K562 (cell line): ENCODE results near the gene ZMYM4. TPM values are rescaled to one million over a fixed set of nuclear protein-coding genes. Genes with fewer than 3 reads are reported as not detected.

Experiments
- ATAC-seq: fragments of 200-7000 bp; cut with Tn5 transposase; 3 replicates; pipeline ENCODE4 v1.9.1; 2020; ENCODE audit warnings: moderate library complexity
- BruUV-seq: library from RNA; stranded (reverse); fragments of 400-500 nt; replicated peaks from 2 replicates; lab custom pipeline; 2021; lab: Mats Ljungman, UMichigan
- CTCF ChIA-PET: fragments of 300-600 bp; formaldehyde crosslinking; extraction: SDS; loops from one replicate; lab custom pipeline; 2021; ENCODE audit warnings: low intra/inter-chr PET ratio; lab: Yijun Ruan, JAX
- POLR2A ChIA-PET: fragments of 300-600, 350-650 bp; sonication (Branson Sonifier 250); formaldehyde crosslinking; extraction: SDS; loops from one replicate; lab custom pipeline; 2021; ENCODE audit warnings: antibody characterized with exemption, inconsistent platforms; lab: Yijun Ruan, JAX
- DNase-seq, 4 experiments: peaks; one replicate each; pipeline versions ENCODE4 v3.0.0 to v3.0.0-alpha.2; 2011 to 2018; ENCODE audit warnings: low spot score in 3 of 4, mixed read lengths in 3 of 4; ENCODE audit errors: extremely low read depth in 1 of 4
- FAIRE-seq: peaks from 2 replicates; lab custom pipeline; 2011; peaks lifted over from hg19 to GRCh38; lab: Jason Lieb, UNC
- H2AFZ ChIP-seq: 2 replicates; pipeline ENCODE4 v1.6.0; 2011; ENCODE audit warnings: low read depth, low read length, control low read depth, inconsistent platforms
- H3K27ac ChIP-seq: fragments of 200-600 bp; 3 replicates; pipeline ENCODE4 v1.8.0; 2011; ENCODE audit warnings: low read depth, mild to moderate bottlenecking, control low read depth, inconsistent platforms, low read length, moderate library complexity, mixed read lengths; ENCODE audit errors: extremely low read depth
- H3K27me3 ChIP-seq, 2 experiments: fragments of 300-600 bp in 1 of 2; 2 replicates in 1 of 2; 3 replicates in 1 of 2; pipeline versions ENCODE4 v1.6.0 to v1.8.0; 2011; ENCODE audit warnings: inconsistent platforms in 2 of 2, low read length in 2 of 2, mild to moderate bottlenecking in 1 of 2, mixed read lengths in 1 of 2, moderate library complexity in 1 of 2; ENCODE audit not compliant: control insufficient read depth in 2 of 2, insufficient read depth in 2 of 2
- H3K36me3 ChIP-seq: fragments of 300-600 bp; 3 replicates; pipeline ENCODE4 v1.8.0; 2011; ENCODE audit warnings: mild to moderate bottlenecking, low read length, inconsistent platforms; ENCODE audit not compliant: control insufficient read depth, insufficient read depth
- H3K4me1 ChIP-seq, 2 experiments: fragments of 200-600 bp in 1 of 2; replicated peaks in 1 of 2; 2 replicates in 1 of 2; 3 replicates in 1 of 2; pipeline versions ENCODE4 v1.5.1 to v1.8.0; 2011; ENCODE audit warnings: inconsistent platforms in 2 of 2, low read length in 2 of 2, mild to moderate bottlenecking in 1 of 2, mixed read lengths in 1 of 2, moderate library complexity in 1 of 2; ENCODE audit not compliant: control insufficient read depth in 2 of 2, insufficient read depth in 2 of 2
- H3K4me2 ChIP-seq: 2 replicates; pipeline ENCODE4 v1.6.1; 2011; ENCODE audit warnings: low read length, control low read depth, inconsistent platforms, mixed read lengths; ENCODE audit not compliant: insufficient read depth
- H3K4me3 ChIP-seq: fragments of 200-600 bp; sonication (generic), shearing (Covaris generic); 2 replicates; pipeline ENCODE4 v1.5.1; 2016; ENCODE audit warnings: control low read depth, inconsistent platforms
- H3K79me2 ChIP-seq: fragments of 200-600 bp; 3 replicates; pipeline ENCODE4 v1.8.0; 2011; ENCODE audit warnings: low read length, inconsistent platforms; ENCODE audit not compliant: control insufficient read depth, insufficient read depth
- H3K9ac ChIP-seq, 2 experiments: 2 replicates each; pipeline versions ENCODE4 v1.6.0 to v1.6.1; 2011; ENCODE audit warnings: low read depth in 2 of 2, low read length in 2 of 2, control low read depth in 1 of 2, inconsistent platforms in 1 of 2, mild to moderate bottlenecking in 1 of 2, mixed read lengths in 1 of 2; ENCODE audit not compliant: insufficient read depth in 1 of 2
- H3K9me1 ChIP-seq: one replicate; pipeline ENCODE4 v1.6.0; 2011; ENCODE audit warnings: inconsistent platforms, mild to moderate bottlenecking, low read length, moderate library complexity; ENCODE audit not compliant: control insufficient read depth, insufficient read depth
- H3K9me3 ChIP-seq: replicated peaks from 2 replicates; pipeline ENCODE4 v1.5.1; 2011; ENCODE audit warnings: low read depth, low read length, inconsistent platforms; ENCODE audit not compliant: control insufficient read depth, insufficient read depth
- H4K20me1 ChIP-seq: replicated peaks from 2 replicates; pipeline ENCODE4 v1.6.1; 2011; ENCODE audit warnings: low read length, inconsistent platforms, mixed read lengths; ENCODE audit not compliant: control insufficient read depth, insufficient read depth
- CBFA2T2 ChIP-seq: fragments of 450-650 bp; conservative IDR thresholded peaks from 2 replicates; pipeline ENCODE4 v1.6.1; 2017; ENCODE audit warnings: mild to moderate bottlenecking
- HDAC8 ChIP-seq: fragments of 450-650 bp; IDR thresholded peaks from 2 replicates; pipeline ENCODE4 v1.6.1; 2016; ENCODE audit warnings: mild to moderate bottlenecking, missing genetic modification characterization, moderate library complexity, missing compliant biosample characterization
- HIVEP1 ChIP-seq: fragments of 250-450 bp; sonication (Bioruptor Pico); IDR thresholded peaks from 2 replicates; pipeline ENCODE4 v1.4.0; 2020; ENCODE audit warnings: mild to moderate bottlenecking
- POLR2B ChIP-seq: fragments of 450-650 bp; IDR thresholded peaks from 2 replicates; pipeline ENCODE4 v1.6.1; 2018; ENCODE audit warnings: low read depth; ENCODE audit not compliant: partially characterized antibody
- PTRF ChIP-seq: fragments of 450-650 bp; IDR thresholded peaks from 2 replicates; pipeline ENCODE4 v1.6.1; 2016; ENCODE audit warnings: mild to moderate bottlenecking, missing genetic modification characterization, missing compliant biosample characterization
- RBBP5 ChIP-seq: fragments of 200-600 bp; sonication (generic); IDR thresholded peaks from 2 replicates; pipeline ENCODE4 v1.6.1; 2012; ENCODE audit warnings: borderline replicate concordance, mild to moderate bottlenecking, low read length, control low read depth, inconsistent platforms; ENCODE audit not compliant: insufficient read depth, poor library complexity, severe bottlenecking
- RFX7 ChIP-seq: fragments of 250-450 bp; sonication (Bioruptor Pico); IDR thresholded peaks from 2 replicates; pipeline ENCODE4 v1.5.1; 2021; ENCODE audit warnings: mild to moderate bottlenecking
- TEAD1 ChIP-seq, 2 experiments: fragments of 450-650 bp in 1 of 2; sonication (generic) in 1 of 2; formaldehyde crosslinking; IDR thresholded peaks; 2 replicates each; pipeline versions ENCODE4 v1.4.0 to v1.8.0; 2020 to 2022; ENCODE audit warnings: mild to moderate bottlenecking in 2 of 2, missing genetic modification reagents in 1 of 2
- TEAD4 ChIP-seq, 2 experiments: sonication (generic) in 1 of 2; formaldehyde crosslinking in 1 of 2; IDR thresholded peaks; 2 replicates each; pipeline versions ENCODE4 v1.6.1 to v1.8.0; 2012 to 2022; ENCODE audit warnings: borderline replicate concordance in 1 of 2, inconsistent platforms in 1 of 2, low read length in 1 of 2, mild to moderate bottlenecking in 1 of 2, missing genetic modification reagents in 1 of 2
- ZNF764 ChIP-seq: fragments of 250-450 bp; sonication (Bioruptor Pico); IDR thresholded peaks from 2 replicates; pipeline ENCODE4 v1.4.0; 2020; ENCODE audit warnings: low read depth, mild to moderate bottlenecking, moderate library complexity
- in situ Hi-C: fragments of 300-500 bp; cut with MboI; formaldehyde crosslinking; loops from 4 replicates; pipeline ENCODE4 v1.15.0; 2018; ENCODE audit warnings: inconsistent platforms, mixed read lengths
- intact Hi-C: fragments of 100-400 bp; cut with micrococcal nuclease; formaldehyde crosslinking; loops from 2 replicates; pipeline ENCODE4 v1.14.2; 2022
- polyA plus RNA-seq, 8 experiments: library from polyadenylated mRNA; depleted of rRNA in 4 of 8; stranded (reverse) in 5 of 8; unstranded in 3 of 8; fragments of >200 nt; fragmentation: Nextera tagmentation in 2 of 8; fragmentation: Illumina TruSeq in 1 of 8; extraction: Ambion mirVana in 2 of 8; extraction: Trizol in 1 of 8; gene quantifications; 2 replicates each; pipeline versions ENCODE4 v1.2.1 to v1.2.3, GENCODE V29; 2011 to 2014; ENCODE audit warnings: inconsistent platforms in 1 of 8, missing spikeins in 1 of 8
- total RNA-seq, 7 experiments: library from RNA; depleted of rRNA in 6 of 7; stranded (reverse); fragments of >200 nt in 6 of 7; fragmentation: Illumina TruSeq in 2 of 7; extraction: Trizol in 2 of 7; gene quantifications; 2 replicates each; pipeline versions ENCODE4 v1.2.1 to v1.2.3, GENCODE V29; 2011 to 2021; ENCODE audit warnings: low replicate concordance in 1 of 7
- TF ChIP-seq, protein P1 (sequence below): sonication (generic); formaldehyde crosslinking; IDR thresholded peaks from 2 replicates; pipeline ENCODE4 v1.8.0; 2022; ENCODE audit warnings: missing genetic modification reagents, mild to moderate bottlenecking, borderline replicate concordance
- TF ChIP-seq, protein P2 (sequence below): sonication (generic); formaldehyde crosslinking; IDR thresholded peaks from 2 replicates; pipeline ENCODE4 v1.8.0; 2022; ENCODE audit warnings: mild to moderate bottlenecking, low read depth, missing genetic modification reagents
- TF ChIP-seq, protein P3 (sequence below): fragments of 450-650 bp; IDR thresholded peaks from one replicate; pipeline ENCODE4 v1.6.1; 2018; ENCODE audit warnings: mild to moderate bottlenecking, moderate library complexity; ENCODE audit not compliant: partially characterized antibody

The ZMYM4 gene
- total and polyA plus RNA-seq, 9 of the 15 experiments (the other 6 are each of a cell fraction or from before 2014, with no cell fraction given) = 15.2 to 77.2 (median 63.3) TPM

DNA sequence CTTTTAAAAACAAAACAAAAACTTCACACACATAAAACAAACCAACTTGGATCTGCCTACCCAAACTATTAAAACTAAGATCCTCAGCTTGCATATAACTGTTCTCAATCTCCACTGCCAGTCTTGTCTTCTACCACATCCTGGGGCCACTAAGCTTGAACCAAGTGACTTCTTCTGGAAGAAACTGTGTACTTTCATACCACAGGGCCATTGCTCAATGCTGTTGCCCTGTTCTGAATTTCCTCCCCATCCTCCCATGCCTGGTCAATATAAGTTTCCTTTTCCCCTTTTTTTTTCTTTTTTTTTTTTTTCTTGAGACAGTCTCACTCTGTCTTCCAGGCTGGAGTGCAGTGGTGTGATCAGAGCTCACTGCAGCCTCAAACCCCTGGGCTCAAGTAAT lies 178.8 kb downstream of the ZMYM4 start:
- Histone ChIP-seq H3K4me2 (no peak overlapping the region), H2AFZ (no peak overlapping the region), H3K9me3 (no peaks in the 10 kb centered on the region), H4K20me1 (no peaks in the 10 kb centered on the region), H3K4me3 (no peak overlapping the region), H3K36me3 (peaks cover 87% of the 10 kb centered on the region), H3K9ac (no peak overlapping the region), H3K4me1 (no peaks in the 10 kb centered on the region), H3K79me2 (no peaks in the 10 kb centered on the region), H3K27me3 (no peaks in the 10 kb centered on the region), H3K27ac (no peak overlapping the region), H3K9me1 (no peaks in the 10 kb centered on the region)
- FAIRE-seq = no peak
- no peak for TF ChIP-seq RBBP5
- no peak for TF ChIP-seq HIVEP1
- TF ChIP-seq, protein P1, sequence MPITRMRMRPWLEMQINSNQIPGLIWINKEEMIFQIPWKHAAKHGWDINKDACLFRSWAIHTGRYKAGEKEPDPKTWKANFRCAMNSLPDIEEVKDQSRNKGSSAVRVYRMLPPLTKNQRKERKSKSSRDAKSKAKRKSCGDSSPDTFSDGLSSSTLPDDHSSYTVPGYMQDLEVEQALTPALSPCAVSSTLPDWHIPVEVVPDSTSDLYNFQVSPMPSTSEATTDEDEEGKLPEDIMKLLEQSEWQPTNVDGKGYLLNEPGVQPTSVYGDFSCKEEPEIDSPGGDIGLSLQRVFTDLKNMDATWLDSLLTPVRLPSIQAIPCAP (CRISPR knock-in tag) = no peak
- no peak for TF ChIP-seq PTRF (tag)
- TF ChIP-seq TEAD1 (CRISPR knock-in tag; IDR thresholded peaks at IDR 0.05) = no peak
- TF ChIP-seq HDAC8 = no peak
- TF ChIP-seq, protein P2, sequence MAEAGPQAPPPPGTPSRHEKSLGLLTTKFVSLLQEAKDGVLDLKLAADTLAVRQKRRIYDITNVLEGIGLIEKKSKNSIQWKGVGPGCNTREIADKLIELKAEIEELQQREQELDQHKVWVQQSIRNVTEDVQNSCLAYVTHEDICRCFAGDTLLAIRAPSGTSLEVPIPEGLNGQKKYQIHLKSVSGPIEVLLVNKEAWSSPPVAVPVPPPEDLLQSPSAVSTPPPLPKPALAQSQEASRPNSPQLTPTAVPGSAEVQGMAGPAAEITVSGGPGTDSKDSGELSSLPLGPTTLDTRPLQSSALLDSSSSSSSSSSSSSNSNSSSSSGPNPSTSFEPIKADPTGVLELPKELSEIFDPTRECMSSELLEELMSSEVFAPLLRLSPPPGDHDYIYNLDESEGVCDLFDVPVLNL (CRISPR knock-in tag) = no peak
- no peak for TF ChIP-seq POLR2B
- no peak for TF ChIP-seq CBFA2T2
- TF ChIP-seq, protein P3, sequence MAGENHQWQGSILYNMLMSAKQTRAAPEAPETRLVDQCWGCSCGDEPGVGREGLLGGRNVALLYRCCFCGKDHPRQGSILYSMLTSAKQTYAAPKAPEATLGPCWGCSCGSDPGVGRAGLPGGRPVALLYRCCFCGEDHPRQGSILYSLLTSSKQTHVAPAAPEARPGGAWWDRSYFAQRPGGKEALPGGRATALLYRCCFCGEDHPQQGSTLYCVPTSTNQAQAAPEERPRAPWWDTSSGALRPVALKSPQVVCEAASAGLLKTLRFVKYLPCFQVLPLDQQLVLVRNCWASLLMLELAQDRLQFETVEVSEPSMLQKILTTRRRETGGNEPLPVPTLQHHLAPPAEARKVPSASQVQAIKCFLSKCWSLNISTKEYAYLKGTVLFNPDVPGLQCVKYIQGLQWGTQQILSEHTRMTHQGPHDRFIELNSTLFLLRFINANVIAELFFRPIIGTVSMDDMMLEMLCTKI = no peak
- no peak for TF ChIP-seq ZNF764
- TF ChIP-seq RFX7 (CRISPR knock-in tag) = no peak
- no peak for TF ChIP-seq TEAD4 (IDR thresholded peaks at IDR 0.05; ENCODE audit: low read length)
- no peak for TF ChIP-seq TEAD4 (CRISPR knock-in tag; IDR thresholded peaks at IDR 0.05; ENCODE audit: borderline replicate concordance)
- ChIA-PET CTCF (interaction anchor here (0.6 to 0.7 kb wide), 2 partner anchors 12 to 495 kb away, joined by 5 read pairs; no protein-coding TSS in a partner anchor), POLR2A (interaction anchor here (1.0 to 1.3 kb wide), 2 partner anchors 8 to 15 kb away, joined by 3 to 5 read pairs; no protein-coding TSS in a partner anchor)
- intact Hi-C loops (no loop called here), in situ Hi-C loops (loop anchor here (5.0 kb wide), 2 partner anchors 115 to 275 kb away; no protein-coding TSS in a partner anchor)
- ATAC-seq = no peak
- BruUV-seq = no TSS peak
- DNase-seq = no peak
